Adrenal gland (tissue), 5 donors: ENCODE results near the gene MAP3K7CL.

Source experiments
- CTCF ChIP-seq, 6 experiments: fragments of 450-650 bp in 4 of 6; fragments of 200-600 bp in 2 of 6; sonication (generic) in 1 of 6; IDR thresholded peaks; 1 replicate in 5 of 6; 2 replicates in 1 of 6; pipeline versions ENCODE4 v1.5.1 to v1.8.0; 2016 to 2021; ENCODE audit warnings: antibody characterized with exemption in 6 of 6, mild to moderate bottlenecking in 2 of 6, moderate library complexity in 1 of 6
- POLR2A ChIP-seq, 2 donors: fragments of 450-650 bp; IDR thresholded peaks; one replicate each; pipeline ENCODE4 v1.6.1; 2017; ENCODE audit warnings: antibody characterized with exemption in 2 of 2, mild to moderate bottlenecking in 2 of 2, moderate library complexity in 1 of 2
- donor health status: DM: no; HTN: no; CAD: no.

DNA sequence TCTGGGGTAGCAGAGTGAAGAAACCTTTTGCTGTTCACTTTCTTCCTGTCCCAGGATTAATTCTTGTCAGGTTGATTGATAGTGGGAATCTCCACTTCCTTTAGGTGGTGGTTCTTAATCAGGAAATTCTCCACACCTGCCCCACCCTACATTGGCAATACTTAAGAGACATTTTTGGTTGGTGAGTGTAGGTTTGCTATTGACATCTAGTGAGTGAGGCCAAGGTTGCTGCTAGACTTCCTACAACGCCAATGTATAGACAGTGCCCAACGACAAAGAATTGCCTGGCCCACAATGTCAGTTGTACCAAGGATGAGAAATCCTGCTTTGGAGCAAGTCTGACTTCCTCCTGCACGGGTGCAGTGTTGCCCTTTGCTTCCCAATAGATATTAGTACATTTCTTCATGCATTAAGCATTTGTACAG lies 38.5 kb downstream of the MAP3K7CL start:
- TF ChIP-seq CTCF (IDR thresholded peaks at IDR 0.05) = no peak
- no peak for TF ChIP-seq POLR2A (IDR thresholded peaks at IDR 0.05)
